KMS-11 (cell line): ENCODE data around the gene DNM3.

Source experiments
- H2AFZ ChIP-seq: fragments of 200-600 bp; sonication (generic); 2 replicates; pipeline ENCODE4 v1.6.1; 2016; ENCODE audit warnings: antibody characterized with exemption, mixed run types, low read depth
- H3K27ac ChIP-seq: fragments of 200-600 bp; sonication (generic); 2 replicates; pipeline ENCODE4 v1.6.1; 2016; ENCODE audit warnings: mild to moderate bottlenecking, mixed run types
- H3K27me3 ChIP-seq: fragments of 200-600 bp; sonication (generic); 2 replicates; pipeline ENCODE4 v1.6.1; 2017; ENCODE audit warnings: mild to moderate bottlenecking, low read depth, mixed run types, moderate library complexity; ENCODE audit not compliant: insufficient read depth
- H3K36me3 ChIP-seq: fragments of 200-600 bp; sonication (generic); 2 replicates; pipeline ENCODE4 v1.6.1; 2017; ENCODE audit warnings: mild to moderate bottlenecking, mixed run types; ENCODE audit not compliant: insufficient read depth
- H3K4me1 ChIP-seq: fragments of 200-600 bp; sonication (generic); 2 replicates; pipeline ENCODE4 v1.6.1; 2016; ENCODE audit warnings: mild to moderate bottlenecking, low read depth, mixed run types; ENCODE audit not compliant: poor library complexity, severe bottlenecking
- H3K4me2 ChIP-seq: fragments of 200-600 bp; sonication (generic); 2 replicates; pipeline ENCODE4 v1.7.0; 2016; ENCODE audit warnings: mild to moderate bottlenecking, mixed run types
- H3K4me3 ChIP-seq: fragments of 200-600 bp; sonication (generic); IDR thresholded peaks from 2 replicates; pipeline ENCODE4 v1.6.1; 2017; ENCODE audit warnings: low read depth, low read length, mixed read lengths; ENCODE audit not compliant: insufficient read depth
- H3K79me2 ChIP-seq: fragments of 200-600 bp; sonication (generic); 2 replicates; pipeline ENCODE4 v1.6.1; 2016; ENCODE audit warnings: low read depth, mixed run types; ENCODE audit not compliant: insufficient read depth
- H3K9ac ChIP-seq: fragments of 200-600 bp; sonication (generic); 2 replicates; pipeline ENCODE4 v1.6.1; 2016; ENCODE audit warnings: mild to moderate bottlenecking, mixed run types
- H4K20me1 ChIP-seq: fragments of 200-600 bp; sonication (generic); 2 replicates; pipeline ENCODE4 v1.6.1; 2016; ENCODE audit warnings: mild to moderate bottlenecking, mixed run types; ENCODE audit not compliant: insufficient read depth
- TF ChIP-seq, protein P1 (sequence below): fragments of 200-600 bp; sonication (generic); conservative IDR thresholded peaks from 2 replicates; pipeline ENCODE4 v1.6.1; 2017; ENCODE audit warnings: low read depth, mild to moderate bottlenecking, antibody characterized with exemption, low read length, moderate library complexity, mixed read lengths

The DNM3 gene

DNA sequence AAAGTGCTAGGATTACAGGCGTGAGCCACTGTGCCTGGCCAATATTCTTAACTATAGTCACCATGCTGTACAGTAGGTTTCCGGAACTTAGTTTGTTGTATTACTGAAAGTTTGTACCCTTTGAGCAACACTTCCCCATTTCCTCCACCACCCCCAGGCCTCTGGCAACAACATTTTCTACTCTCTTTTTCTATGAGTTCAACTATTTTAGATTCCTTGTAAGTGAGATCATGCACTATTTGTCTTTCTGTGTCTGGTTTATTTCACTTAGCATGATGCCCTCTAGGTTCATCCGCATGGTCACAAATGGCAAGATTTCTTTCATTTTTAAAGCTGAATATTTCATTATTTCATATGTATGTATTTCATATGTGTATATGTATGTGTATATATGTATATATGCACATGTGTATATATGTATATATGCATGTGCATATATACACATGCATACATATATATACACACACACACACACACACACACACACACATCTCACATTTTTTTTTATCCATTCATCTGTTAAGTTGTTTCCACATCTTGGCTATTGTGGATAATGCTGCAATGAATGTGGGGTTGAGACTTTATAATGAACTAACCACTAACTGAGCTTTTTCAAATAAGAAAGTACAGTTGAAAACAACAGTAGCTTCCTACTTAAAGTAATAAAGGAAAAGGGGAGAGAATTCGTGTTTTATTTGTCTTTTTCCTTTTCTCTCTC lies 322.4 kb downstream of the DNM3 start:
- H3K79me2 ChIP-seq: no peaks in the 10 kb centered on the region
- no peak overlapping the region for H3K4me3 ChIP-seq
- no peak overlapping the region for H3K9ac ChIP-seq
- H3K4me1 ChIP-seq: no peaks in the 10 kb centered on the region
- TF ChIP-seq, protein P1, sequence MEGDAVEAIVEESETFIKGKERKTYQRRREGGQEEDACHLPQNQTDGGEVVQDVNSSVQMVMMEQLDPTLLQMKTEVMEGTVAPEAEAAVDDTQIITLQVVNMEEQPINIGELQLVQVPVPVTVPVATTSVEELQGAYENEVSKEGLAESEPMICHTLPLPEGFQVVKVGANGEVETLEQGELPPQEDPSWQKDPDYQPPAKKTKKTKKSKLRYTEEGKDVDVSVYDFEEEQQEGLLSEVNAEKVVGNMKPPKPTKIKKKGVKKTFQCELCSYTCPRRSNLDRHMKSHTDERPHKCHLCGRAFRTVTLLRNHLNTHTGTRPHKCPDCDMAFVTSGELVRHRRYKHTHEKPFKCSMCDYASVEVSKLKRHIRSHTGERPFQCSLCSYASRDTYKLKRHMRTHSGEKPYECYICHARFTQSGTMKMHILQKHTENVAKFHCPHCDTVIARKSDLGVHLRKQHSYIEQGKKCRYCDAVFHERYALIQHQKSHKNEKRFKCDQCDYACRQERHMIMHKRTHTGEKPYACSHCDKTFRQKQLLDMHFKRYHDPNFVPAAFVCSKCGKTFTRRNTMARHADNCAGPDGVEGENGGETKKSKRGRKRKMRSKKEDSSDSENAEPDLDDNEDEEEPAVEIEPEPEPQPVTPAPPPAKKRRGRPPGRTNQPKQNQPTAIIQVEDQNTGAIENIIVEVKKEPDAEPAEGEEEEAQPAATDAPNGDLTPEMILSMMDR: no peak
- H3K36me3 ChIP-seq: no peaks in the 10 kb centered on the region
- no peak overlapping the region for H3K27ac ChIP-seq
- no peaks in the 10 kb centered on the region for H4K20me1 ChIP-seq
- H2AFZ ChIP-seq: no peak overlapping the region
- H3K4me2 ChIP-seq: no peak overlapping the region
- H3K27me3 ChIP-seq: no peaks in the 10 kb centered on the region

DNA sequence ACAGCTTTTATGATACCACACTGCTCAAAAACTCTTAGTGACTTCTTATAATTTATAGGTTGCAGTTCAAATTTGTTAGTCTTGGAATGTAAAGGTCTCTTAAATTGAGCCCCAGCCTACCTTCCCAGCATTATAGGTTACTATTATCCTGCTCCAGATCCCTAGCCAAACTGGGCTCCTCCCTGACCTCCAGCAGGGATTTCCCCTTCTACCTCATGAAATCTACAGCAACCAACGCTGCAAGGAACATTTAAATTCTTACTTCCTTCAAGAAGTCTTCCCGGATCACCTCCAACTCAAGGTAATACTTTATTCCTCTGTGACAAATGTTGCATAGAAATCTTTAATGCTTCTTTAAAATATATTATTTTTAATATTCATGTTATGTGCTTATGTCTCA lies 324.1 kb downstream of the DNM3 start:
- H3K9ac ChIP-seq: no peak overlapping the region
- no peaks in the 10 kb centered on the region for H3K79me2 ChIP-seq
- no peaks in the 10 kb centered on the region for H3K36me3 ChIP-seq
- H3K27me3 ChIP-seq: no peaks in the 10 kb centered on the region
- TF ChIP-seq, protein P1: no peak
- H3K4me1 ChIP-seq: no peaks in the 10 kb centered on the region
- no peak overlapping the region for H3K4me2 ChIP-seq
- H4K20me1 ChIP-seq: no peaks in the 10 kb centered on the region
- no peak overlapping the region for H2AFZ ChIP-seq
- H3K4me3 ChIP-seq: no peak overlapping the region
- no peak overlapping the region for H3K27ac ChIP-seq

DNA sequence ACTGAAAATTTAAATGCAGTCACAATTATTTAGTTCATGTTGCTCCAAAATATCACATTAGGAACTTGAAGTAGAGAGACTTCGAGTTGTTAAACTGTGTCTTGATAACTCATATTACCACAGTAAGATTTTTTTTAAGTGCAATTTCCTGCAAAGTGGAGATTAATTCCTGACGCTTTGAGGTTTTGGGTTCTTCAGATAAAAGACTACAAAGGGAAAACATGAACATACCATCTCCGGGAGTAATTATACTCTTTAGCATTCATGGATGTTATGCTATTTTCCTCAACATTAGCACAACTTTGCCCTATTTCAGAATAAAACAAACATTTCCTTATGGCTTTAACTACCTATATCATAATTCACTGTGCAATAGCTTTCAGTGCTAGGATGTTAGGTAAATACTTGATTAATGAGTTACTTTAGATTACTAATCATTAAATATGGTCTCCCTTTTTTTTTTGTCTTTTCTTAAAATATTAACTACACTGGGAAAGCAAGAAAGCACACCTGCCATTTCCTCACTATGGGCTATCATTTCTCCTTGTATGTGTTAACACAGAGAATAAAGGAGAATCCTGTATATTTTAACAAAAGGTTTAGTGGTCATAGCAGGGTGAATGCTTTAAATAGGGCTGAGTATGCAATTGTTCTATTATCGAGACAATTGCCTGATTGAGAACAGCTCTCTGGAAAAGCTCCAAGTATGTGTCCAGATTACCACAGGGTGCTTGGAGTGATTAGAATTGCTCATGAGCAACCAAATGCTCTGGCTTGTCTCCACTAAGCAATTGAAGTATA lies 326.7 kb downstream of the DNM3 start:
- no peaks in the 10 kb centered on the region for H3K79me2 ChIP-seq
- H3K9ac ChIP-seq: no peak overlapping the region
- no peaks in the 10 kb centered on the region for H3K36me3 ChIP-seq
- TF ChIP-seq, protein P1: no peak
- no peaks in the 10 kb centered on the region for H3K27me3 ChIP-seq
- no peak overlapping the region for H3K4me2 ChIP-seq
- H2AFZ ChIP-seq: no peak overlapping the region
- no peak overlapping the region for H3K27ac ChIP-seq
- no peak overlapping the region for H3K4me3 ChIP-seq
- no peaks in the 10 kb centered on the region for H3K4me1 ChIP-seq
- no peaks in the 10 kb centered on the region for H4K20me1 ChIP-seq

DNA sequence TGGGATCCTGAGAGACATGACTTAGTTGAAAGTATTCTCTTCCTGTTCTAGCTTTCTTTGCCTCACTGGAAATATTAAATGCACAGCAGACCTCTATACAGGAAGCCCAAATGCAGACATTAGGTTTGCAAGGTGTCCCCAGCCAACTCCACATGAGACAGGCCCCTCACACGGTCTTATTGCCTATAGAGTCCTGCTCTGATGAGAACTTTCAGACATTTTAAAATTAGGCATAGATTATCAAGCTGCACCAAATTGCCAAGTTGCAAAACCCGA lies 327.2 kb downstream of the DNM3 start:
- Histone ChIP-seq H3K4me2 (no peak overlapping the region), H3K4me1 (no peaks in the 10 kb centered on the region), H3K79me2 (no peaks in the 10 kb centered on the region), H3K27ac (no peak overlapping the region), H3K36me3 (no peaks in the 10 kb centered on the region), H2AFZ (no peak overlapping the region), H3K9ac (no peak overlapping the region), H4K20me1 (no peaks in the 10 kb centered on the region), H3K4me3 (no peak overlapping the region), H3K27me3 (no peaks in the 10 kb centered on the region)
- TF ChIP-seq, protein P1: no peak
